IPS-NIHi7 (cell line): Measurements from ENCODE around the gene AGBL1.
"Not testable (repeated sequence)": the region's sequence is repeated elsewhere in the genome, so short reads cannot be mapped to it uniquely, and the experiment has no call there.

Experiments used
- DNase-seq: peaks from one replicate; pipeline ENCODE4 v3.0.0; 2012; ENCODE audit warnings: mixed read lengths; ENCODE audit errors: extremely low spot score

The AGBL1 gene

DNA sequence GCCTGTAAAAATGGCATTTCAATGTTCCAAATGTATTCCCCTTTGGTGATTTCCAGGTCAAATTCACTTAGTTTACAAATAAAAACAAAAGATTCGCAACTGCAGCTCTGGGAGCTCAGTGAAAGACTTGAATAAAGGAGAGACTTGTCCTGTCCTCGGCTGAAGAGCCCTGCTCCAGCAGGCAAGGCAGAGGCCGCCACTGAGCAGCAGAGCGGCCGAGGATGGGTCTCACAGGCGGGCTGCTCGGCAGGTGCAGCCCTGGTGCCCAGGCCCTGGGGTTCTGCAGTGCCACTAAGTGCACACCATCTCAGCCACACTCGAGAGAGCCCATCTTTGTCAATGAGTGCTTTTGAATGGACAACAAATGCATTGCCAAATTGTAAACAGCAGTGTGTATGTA, 856.2 kb downstream of the AGBL1 start:
- peak; percentile 59 for DNase-seq

DNA sequence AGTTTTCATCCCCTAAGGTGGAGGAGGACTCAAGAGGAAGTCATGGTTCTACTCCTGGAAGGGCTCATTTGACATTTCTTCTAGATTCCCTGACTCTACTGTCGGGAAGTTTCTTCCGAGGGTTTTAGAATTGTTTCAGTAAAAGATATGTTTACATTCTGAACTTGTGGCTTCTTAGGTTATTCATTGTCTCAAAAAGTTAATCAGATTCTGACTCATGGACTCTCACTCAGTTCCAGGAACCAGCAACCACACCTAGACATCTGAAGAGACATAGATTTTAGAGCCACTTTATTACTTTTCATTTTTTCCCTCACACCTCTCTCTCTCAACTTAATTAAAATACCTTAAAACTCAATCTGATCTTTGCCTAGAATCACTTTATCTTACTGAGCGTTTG, 862.6 kb downstream of the AGBL1 start:
- no peak for DNase-seq

GRCh38 chr15:86948719-86949118, 869.0 kb downstream of the AGBL1 start:
- DNase-seq, result no peak

- no peak for DNase-seq
Observed at GRCh38 chr15:86959254-86959653, 879.6 kb downstream of the AGBL1 start.

- no peak for DNase-seq
Observed at GRCh38 chr15:86961669-86962068, 882.0 kb downstream of the AGBL1 start.

- DNase-seq, result no peak
Observed at GRCh38 chr15:86964271-86964670, 884.6 kb downstream of the AGBL1 start.

DNA sequence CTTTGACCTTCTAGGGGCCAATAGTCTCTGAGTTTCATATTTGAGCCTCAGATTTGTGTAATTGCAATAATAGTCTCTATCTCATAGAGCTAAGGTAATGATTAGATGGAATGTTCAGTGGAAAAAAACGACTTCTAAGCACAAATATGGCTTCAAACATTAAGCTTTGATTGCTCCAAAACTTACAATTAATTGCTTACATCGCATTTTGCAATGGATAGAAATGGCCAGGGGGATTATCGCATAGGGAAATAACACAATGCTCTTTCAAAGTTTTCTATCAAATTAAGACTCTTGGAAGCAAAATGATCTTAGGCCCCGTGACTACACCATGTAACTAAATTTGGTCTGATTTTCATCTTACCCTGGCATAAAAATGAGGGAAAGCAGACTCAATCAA, 888.6 kb downstream of the AGBL1 start:
- DNase-seq, result no peak

DNA sequence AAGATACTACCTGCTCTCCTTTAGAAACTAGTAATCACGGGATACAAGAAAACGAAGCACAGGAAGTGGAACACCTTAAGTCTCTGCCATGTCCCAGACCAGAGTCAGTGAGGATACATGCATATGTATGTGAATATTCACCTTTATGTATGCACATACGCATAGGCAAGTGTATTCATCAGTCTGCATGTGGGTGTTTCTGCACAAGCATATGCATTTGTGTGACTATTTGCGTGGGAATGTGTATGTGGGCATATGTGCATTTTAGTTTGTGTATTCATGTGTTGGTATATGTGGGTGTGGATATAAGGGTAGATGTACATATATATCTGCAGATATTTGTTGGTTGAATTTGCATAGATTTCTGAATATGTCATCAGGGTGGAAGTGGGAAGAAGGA, 889.7 kb downstream of the AGBL1 start:
- no peak for DNase-seq

- DNase-seq, result no peak
Observed at GRCh38 chr15:86973284-86973844, 893.7 kb downstream of the AGBL1 start.

GRCh38 chr15:86988033-86988432, 908.4 kb downstream of the AGBL1 start:
- no peak for DNase-seq

DNA sequence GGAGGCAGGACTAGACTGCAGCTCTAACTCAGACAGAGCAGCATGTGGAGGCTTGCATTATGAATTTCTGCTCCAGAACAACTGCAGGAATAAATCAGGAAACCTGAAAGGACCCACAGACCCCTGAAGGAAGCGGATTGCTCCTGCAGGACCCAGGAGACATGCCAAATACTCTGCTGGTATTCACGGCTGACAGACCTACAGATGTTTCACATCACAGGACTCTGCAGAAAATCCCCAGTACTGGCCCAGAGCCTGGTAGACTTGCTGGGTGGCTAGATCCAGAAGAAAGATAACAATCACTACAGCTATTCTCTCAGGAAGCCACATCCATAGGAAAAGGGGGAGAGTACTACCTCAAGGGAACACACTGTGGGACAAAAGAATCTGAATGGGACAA, 942.1 kb downstream of the AGBL1 start:
- DNase-seq, result no peak

DNA sequence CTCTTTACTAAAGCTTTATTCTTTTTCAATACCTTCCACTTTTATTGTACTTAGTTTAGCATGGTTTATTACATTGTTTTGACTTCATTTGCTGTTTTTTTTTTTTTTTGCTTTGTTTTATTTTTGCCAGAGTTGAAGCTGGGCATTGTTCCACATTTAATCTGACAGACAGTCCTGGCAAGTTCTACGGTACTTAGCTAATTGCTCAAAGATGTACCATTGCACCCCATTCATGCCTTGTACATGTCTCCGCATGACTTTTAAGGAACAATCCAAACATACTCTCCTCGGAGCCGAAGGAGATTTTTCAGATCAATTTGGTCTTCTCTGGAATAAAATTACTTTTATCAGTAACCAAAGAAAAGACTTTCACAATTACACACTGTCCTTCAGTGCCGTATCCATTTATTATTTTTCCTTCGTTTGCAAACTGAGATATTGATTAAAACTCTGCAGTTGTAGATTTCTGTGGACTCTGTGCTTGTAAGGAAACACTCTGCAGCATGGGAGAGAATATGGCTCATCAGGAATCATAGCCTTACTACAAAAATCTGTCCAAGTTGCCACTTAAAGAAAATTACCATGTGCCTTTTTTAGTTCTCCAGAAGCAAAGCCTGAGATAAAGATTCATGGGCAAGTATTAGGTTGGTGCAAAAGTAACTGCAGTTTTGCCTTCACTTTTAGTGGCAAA, 952.0 kb downstream of the AGBL1 start:
- no peak for DNase-seq

GRCh38 chr15:87032295-87032694, 952.6 kb downstream of the AGBL1 start:
- DNase-seq, result peak; percentile 37

DNA sequence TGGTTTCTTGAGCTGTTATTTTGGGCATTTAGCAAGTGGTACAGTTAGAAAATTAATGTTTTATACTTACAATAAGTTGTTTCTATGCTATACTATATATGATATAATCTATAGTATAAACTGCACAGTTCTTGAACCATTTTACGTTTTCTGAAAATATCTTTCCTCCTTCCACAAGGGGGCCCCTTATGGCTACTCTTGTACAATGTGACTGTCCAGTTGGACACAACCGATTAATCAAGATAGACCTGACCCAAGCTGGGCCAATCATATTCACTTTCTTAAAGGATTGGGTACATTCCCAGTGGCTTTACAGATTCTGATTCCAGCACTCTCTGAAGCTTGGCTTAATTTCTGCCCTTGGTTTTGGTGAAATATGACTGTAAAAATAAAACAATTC, 953.4 kb downstream of the AGBL1 start:
- no peak for DNase-seq

GRCh38 chr15:87034886-87035285, 955.2 kb downstream of the AGBL1 start:
- DNase-seq, result no peak

DNA sequence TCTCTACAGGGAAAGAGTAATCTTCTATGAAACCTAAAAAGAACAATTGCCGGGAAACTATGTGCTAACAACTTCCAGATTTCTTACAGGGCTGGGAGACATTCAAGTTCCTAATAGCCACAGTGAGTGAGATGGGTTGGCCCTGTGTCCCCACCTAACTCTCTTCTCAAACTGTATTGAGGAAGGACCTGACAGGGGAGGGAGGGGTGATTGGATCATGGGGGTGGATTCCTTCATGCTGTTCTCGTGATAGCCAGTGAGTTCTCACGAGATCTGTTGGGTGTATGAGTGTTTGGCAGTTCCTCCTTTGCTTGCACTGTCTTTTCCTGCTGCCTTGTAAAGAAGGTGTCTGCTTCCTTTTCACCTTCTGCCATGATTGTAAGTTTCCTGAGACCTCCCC, 958.7 kb downstream of the AGBL1 start:
- peak; percentile 25 for DNase-seq

DNA sequence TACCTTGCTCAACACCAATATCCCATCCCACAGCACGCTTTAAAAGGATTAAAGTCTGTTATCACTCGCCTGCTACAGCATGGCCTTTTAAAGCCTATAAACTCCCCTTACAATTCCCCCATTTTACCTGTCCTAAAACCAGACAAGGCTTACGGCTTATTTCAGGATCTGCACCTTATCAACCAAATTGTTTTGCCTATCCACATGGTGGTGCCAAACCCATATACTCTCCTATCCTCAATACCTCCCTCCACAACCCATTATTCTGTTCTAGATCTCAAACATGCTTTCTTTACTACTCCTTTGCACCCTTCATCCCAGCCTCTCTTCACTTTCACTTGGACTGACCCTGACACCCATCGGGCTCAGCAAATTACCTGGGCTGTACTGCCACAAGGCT, 962.9 kb downstream of the AGBL1 start:
- DNase-seq, result not testable (repeated sequence)

- DNase-seq, result no peak
Observed at GRCh38 chr15:87045746-87046145, 966.1 kb downstream of the AGBL1 start.

GRCh38 chr15:87047203-87047965, 967.7 kb downstream of the AGBL1 start:
- DNase-seq, result no peak
